SJSA1 (cell line): ENCODE data around the gene COL15A1. TPM values are rescaled to one million over a fixed set of nuclear protein-coding genes. Genes with fewer than 3 reads are reported as not detected.

Source experiments
- DNase-seq, 2 experiments: peaks; one replicate each; pipeline ENCODE4 v3.0.0-alpha.2; 2015 to 2020; ENCODE audit warnings: low spot score in 2 of 2, low read depth in 1 of 2
- H3K27ac ChIP-seq: fragments of 250-450 bp; sonication (Bioruptor Pico); 2 replicates; pipeline ENCODE4 v1.5.1; 2020; ENCODE audit warnings: mild to moderate bottlenecking, moderate library complexity
- H3K27me3 ChIP-seq: fragments of 250-450 bp; sonication (Bioruptor Pico); replicated peaks from 2 replicates; pipeline ENCODE4 v1.5.1; 2020; ENCODE audit warnings: mild to moderate bottlenecking, moderate library complexity
- H3K36me3 ChIP-seq: fragments of 250-450 bp; sonication (Bioruptor Pico); 2 replicates; pipeline ENCODE4 v1.5.1; 2020; ENCODE audit warnings: mild to moderate bottlenecking
- H3K4me1 ChIP-seq: fragments of 250-450 bp; sonication (Bioruptor Pico); replicated peaks from 2 replicates; pipeline ENCODE4 v1.6.1; 2021; ENCODE audit warnings: mild to moderate bottlenecking
- H3K4me3 ChIP-seq: fragments of 250-450 bp; sonication (Bioruptor Pico); 2 replicates; pipeline ENCODE4 v1.5.1; 2020; ENCODE audit warnings: mild to moderate bottlenecking
- H3K9me3 ChIP-seq: fragments of 250-450 bp; sonication (Bioruptor Pico); replicated peaks from 2 replicates; pipeline ENCODE4 v1.5.1; 2020; ENCODE audit warnings: mild to moderate bottlenecking
- total RNA-seq: library from RNA; depleted of rRNA; stranded (reverse); fragments of >200 nt; shearing (Covaris generic); gene quantifications from 2 replicates; pipeline ENCODE4 v1.2.3, GENCODE V29; 2014

The COL15A1 gene
- total RNA-seq, 1 experiment from 2014 or later = 0.50 TPM

- peak overlapping the region; percentile 86 for H3K27ac ChIP-seq
- H3K4me1 ChIP-seq = peaks cover 63% of the 10 kb centered on the region
- H3K27me3 ChIP-seq = no peaks in the 10 kb centered on the region
- H3K9me3 ChIP-seq = no peaks in the 10 kb centered on the region
- no peak for DNase-seq
- H3K36me3 ChIP-seq = no peaks in the 10 kb centered on the region
- H3K4me3 ChIP-seq = no peak overlapping the region
These were observed 46.6 kb downstream of the COL15A1 start for GRCh38 chr9:98990181-98990870.

DNA sequence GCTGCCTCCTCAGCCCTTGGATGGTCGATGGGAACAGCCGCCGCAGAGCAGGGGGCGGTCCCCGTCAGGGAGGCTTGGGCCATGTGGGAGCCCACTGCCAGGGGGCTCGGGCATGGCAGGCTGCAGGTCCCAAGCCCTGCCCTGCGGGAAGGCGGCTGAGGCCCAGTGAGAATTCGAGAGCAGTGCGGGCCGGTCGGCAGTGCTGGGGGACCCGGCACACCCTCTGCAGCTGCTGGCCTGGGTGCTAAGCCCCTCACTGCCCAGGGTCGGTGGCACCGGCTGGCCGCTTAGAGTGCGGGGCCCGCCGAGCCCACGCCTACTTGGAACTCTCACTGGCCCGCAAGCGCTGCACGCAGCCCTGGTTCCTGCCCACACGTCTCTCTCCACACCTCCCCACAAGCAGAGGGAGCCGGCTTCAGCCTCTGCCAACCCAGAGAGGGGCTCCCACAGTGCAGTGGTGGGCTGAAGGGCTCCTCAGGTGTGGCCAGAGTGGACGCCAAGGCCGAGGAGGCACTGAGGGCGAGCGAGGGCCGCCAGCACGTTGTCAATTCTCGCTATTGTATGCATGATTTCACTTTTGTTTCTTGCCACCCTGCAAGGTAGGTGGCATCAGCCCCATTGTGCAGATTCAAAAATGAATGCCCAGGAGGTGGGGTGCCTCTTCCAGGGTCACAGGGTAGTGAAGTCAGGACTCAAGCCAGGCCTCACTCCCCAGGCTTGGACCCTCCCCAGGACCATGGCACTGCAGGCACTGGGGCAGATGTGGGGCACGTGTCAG is 48.6 kb downstream of the COL15A1 start:
- Histone ChIP-seq H3K4me3 (no peak overlapping the region), H3K36me3 (no peaks in the 10 kb centered on the region), H3K27me3 (no peaks in the 10 kb centered on the region), H3K9me3 (no peaks in the 10 kb centered on the region), H3K4me1 (peaks cover 63% of the 10 kb centered on the region), H3K27ac (no peak overlapping the region)
- no peak for DNase-seq

GRCh38 chr9:98992885-98993569 is 49.3 kb downstream of the COL15A1 start:
- H3K27ac ChIP-seq = 0 out of 2 replicates have a peak overlapping the region, but pooled peaks have one; percentile 25
- H3K4me1 ChIP-seq = peaks cover 62% of the 10 kb centered on the region
- DNase-seq = no peak
- H3K4me3 ChIP-seq = no peak overlapping the region
- H3K9me3 ChIP-seq = no peaks in the 10 kb centered on the region
- no peaks in the 10 kb centered on the region for H3K27me3 ChIP-seq
- H3K36me3 ChIP-seq = no peaks in the 10 kb centered on the region

DNA sequence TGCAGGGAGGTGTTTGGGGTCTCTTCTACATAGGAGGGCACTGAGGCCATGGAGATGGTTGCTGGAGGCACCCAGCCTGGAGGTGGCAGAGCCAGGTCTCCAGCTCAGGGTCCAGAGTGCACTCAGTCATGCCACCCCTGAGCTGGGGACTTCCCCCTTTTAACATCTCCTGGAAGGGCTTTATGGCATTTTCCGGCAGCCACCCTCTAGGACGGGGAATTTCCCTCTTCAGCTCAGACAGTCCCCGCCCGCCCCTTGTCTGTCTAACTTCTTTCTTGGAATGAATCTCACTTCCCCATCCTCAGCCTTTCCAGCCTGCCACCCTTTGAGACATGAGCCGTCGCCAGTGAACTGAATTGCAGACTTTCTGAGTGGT is 49.9 kb downstream of the COL15A1 start:
- no peaks in the 10 kb centered on the region for H3K9me3 ChIP-seq
- H3K27ac ChIP-seq = 0 out of 2 replicates have a peak overlapping the region, but pooled peaks have one; percentile 25
- peak; percentile 68 to 75 for DNase-seq
- H3K27me3 ChIP-seq = no peaks in the 10 kb centered on the region
- H3K4me3 ChIP-seq = no peak overlapping the region
- H3K4me1 ChIP-seq = peaks cover 60% of the 10 kb centered on the region
- H3K36me3 ChIP-seq = no peaks in the 10 kb centered on the region

- Histone ChIP-seq H3K27me3 (no peaks in the 10 kb centered on the region), H3K36me3 (no peaks in the 10 kb centered on the region), H3K27ac (no peak overlapping the region), H3K4me1 (peaks cover 57% of the 10 kb centered on the region), H3K9me3 (no peaks in the 10 kb centered on the region), H3K4me3 (no peak overlapping the region)
- DNase-seq = no peak
These were observed 50.7 kb downstream of the COL15A1 start for GRCh38 chr9:98994172-98995058.

DNA sequence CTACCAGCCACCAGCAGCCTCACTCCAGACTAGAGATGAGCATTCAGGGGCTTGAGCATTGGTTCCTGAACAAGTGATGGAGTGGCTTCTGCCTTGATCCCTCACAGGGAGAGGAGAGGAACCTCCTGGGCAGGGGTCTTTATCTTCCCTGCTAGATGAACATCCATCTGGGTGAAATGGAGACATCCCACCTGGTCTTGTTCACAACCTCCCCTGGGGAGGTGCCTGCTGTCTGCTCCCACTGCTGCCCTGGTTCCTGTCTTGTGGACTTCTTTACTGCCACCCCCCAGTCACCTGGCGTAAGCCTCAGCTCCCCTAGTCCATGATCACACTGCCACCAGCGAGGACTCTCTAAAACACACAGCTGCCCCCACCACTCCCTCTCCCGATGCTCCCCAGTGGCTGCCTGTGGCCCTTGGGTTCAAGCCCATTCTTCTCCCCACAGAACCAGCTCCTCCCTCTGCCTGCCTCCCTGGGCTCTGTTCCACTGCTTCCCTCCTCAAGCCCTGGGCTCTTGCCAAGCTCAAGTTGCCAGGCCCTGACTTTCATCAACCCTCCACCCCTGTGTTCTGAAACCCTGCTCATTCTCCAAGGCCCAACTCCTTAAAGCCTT is 51.5 kb downstream of the COL15A1 start:
- Histone ChIP-seq H3K27me3 (no peaks in the 10 kb centered on the region), H3K27ac (no peak overlapping the region), H3K9me3 (no peaks in the 10 kb centered on the region), H3K4me3 (no peak overlapping the region), H3K36me3 (no peaks in the 10 kb centered on the region), H3K4me1 (peaks cover 51% of the 10 kb centered on the region)
- DNase-seq = no peak

DNA sequence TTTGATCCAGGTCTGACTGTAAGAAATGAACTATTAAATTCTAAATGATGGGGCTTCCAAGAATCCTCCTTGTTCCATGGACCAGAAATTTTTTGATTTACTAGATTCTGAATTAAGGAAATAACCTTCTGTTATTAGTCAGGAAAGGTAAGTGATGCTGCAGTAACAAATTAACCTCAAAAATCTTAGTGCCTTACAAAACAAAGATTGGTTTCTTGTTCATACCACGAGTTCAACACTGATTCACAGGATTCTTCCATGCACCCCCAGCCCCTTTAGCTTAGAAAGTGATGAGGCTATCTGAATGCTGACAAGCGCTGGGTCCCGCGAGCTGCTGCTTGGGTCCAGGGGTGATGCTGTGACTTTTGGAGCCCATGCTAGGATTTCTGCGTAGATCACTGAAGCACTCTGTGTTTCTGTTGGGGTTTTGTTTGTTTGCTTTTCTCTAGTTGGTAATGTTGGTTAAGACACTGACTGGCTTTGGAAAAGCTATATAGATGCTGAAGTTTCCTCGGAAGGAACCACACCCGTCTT is 52.3 kb downstream of the COL15A1 start:
- Histone ChIP-seq H3K36me3 (no peaks in the 10 kb centered on the region), H3K9me3 (no peaks in the 10 kb centered on the region), H3K4me1 (peaks cover 42% of the 10 kb centered on the region), H3K27ac (no peak overlapping the region), H3K4me3 (no peak overlapping the region), H3K27me3 (no peaks in the 10 kb centered on the region)
- no peak for DNase-seq

- peak in 1 of 2 experiments; percentile 43 for DNase-seq
- no peak overlapping the region for H3K27ac ChIP-seq
- H3K9me3 ChIP-seq = no peaks in the 10 kb centered on the region
These were observed 53.9 kb downstream of the COL15A1 start for GRCh38 chr9:98997604-98998003.

GRCh38 chr9:98998441-98999151 is 54.9 kb downstream of the COL15A1 start:
- H3K36me3 ChIP-seq = no peaks in the 10 kb centered on the region
- H3K9me3 ChIP-seq = no peaks in the 10 kb centered on the region
- H3K4me1 ChIP-seq = peaks cover 29% of the 10 kb centered on the region
- H3K27me3 ChIP-seq = no peaks in the 10 kb centered on the region
- peak; percentile 67 to 78 for DNase-seq
- no peak overlapping the region for H3K4me3 ChIP-seq
- no peak overlapping the region for H3K27ac ChIP-seq

More at GRCh38 chr9:98997604-98998003, 53.9 kb downstream of the COL15A1 start:
- no peaks in the 10 kb centered on the region for H3K36me3 ChIP-seq
- no peaks in the 10 kb centered on the region for H3K27me3 ChIP-seq
- H3K4me1 ChIP-seq = peaks cover 39% of the 10 kb centered on the region
- H3K4me3 ChIP-seq = no peak overlapping the region

DNA sequence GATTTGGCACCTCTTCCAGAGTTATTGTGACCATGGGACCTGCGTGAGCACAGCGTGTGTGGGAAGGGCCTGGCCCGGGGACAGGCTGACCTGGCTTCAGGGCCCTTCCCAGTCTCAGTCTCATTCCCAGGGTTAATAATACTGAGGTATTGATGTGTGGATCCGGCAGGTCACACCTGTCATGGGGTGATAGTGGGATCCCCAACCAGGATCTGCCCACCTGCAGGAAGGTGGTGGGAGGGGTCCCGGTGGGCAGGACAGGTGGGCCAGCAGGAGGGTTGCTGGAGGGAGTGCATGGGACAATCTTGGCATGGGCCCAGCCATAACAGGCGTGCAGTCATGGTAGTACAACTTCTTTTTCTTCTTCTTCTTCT is 55.4 kb downstream of the COL15A1 start:
- H3K36me3 ChIP-seq = no peaks in the 10 kb centered on the region
- no peak overlapping the region for H3K27ac ChIP-seq
- no peaks in the 10 kb centered on the region for H3K27me3 ChIP-seq
- no peaks in the 10 kb centered on the region for H3K9me3 ChIP-seq
- H3K4me1 ChIP-seq = peaks cover 23% of the 10 kb centered on the region
- H3K4me3 ChIP-seq = no peak overlapping the region
- no peak for DNase-seq

DNA sequence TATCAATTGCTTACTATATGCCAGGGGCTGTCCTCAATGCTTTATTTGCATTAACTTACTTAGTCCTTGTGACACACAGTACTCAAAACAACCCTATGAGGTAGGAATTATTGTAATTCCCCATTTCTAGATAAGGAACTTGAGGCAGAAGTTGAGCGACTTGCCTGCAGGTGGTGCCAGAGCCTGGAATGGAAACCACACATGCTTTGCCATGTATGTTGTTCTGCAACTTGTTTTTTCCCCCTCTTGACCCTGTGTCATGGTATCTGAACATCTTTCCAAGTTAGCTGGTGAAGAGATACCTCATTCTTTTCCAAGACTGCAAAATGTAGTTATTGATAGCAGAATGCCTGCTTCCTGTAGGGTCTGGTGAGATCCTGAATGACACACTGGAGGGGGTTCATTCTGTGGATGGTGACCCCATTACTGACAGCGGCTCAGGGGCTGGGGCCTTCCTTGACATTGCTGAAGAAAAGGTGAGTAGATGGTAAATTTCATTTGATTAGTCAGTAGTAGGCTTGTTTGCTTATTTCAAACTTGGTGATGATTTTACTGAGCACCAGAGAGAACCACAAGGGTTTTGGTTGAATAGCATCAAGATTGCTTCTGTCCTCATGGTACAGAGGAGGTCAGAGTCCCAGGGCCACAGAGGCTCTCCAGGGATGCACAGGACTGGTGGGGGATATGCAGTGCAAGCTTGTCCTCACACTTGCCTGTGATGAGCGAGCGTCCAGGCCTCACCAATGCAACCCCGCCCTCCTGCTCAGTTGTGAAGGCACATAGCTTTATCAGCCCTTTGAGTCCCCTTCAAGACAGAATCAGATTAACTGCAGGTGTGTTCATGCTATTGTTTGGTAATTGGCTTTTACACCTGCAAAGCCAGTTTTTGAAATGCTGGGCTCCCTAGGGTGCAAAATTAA is 57.0 kb downstream of the COL15A1 start:
- Histone ChIP-seq H3K36me3 (no peaks in the 10 kb centered on the region), H3K9me3 (no peaks in the 10 kb centered on the region), H3K4me3 (no peak overlapping the region), H3K27me3 (no peaks in the 10 kb centered on the region), H3K4me1 (peaks cover 15% of the 10 kb centered on the region), H3K27ac (no peak overlapping the region)
- DNase-seq = peak in 1 of 2 experiments; percentile 42
